K562 (cell line): ENCODE results near the gene CLCF1. TPM values are rescaled to one million over a fixed set of nuclear protein-coding genes. Genes with fewer than 3 reads are reported as not detected.

Experiments used
- CREB3L1 ChIP-seq: fragments of 450-650 bp; IDR thresholded peaks from 2 replicates; pipeline ENCODE4 v1.6.1; 2014; ENCODE audit warnings: low read depth, mild to moderate bottlenecking, moderate library complexity, borderline replicate concordance
- EP400 ChIP-seq: fragments of 450-650 bp; IDR thresholded peaks from 2 replicates; pipeline ENCODE4 v1.6.1; 2017; ENCODE audit warnings: antibody characterized with exemption, mild to moderate bottlenecking, moderate library complexity
- POLR2B ChIP-seq: fragments of 450-650 bp; IDR thresholded peaks from 2 replicates; pipeline ENCODE4 v1.6.1; 2018; ENCODE audit warnings: low read depth; ENCODE audit not compliant: partially characterized antibody
- RBBP5 ChIP-seq: fragments of 200-600 bp; sonication (generic); IDR thresholded peaks from 2 replicates; pipeline ENCODE4 v1.6.1; 2012; ENCODE audit warnings: borderline replicate concordance, mild to moderate bottlenecking, low read length, control low read depth, inconsistent platforms; ENCODE audit not compliant: insufficient read depth, poor library complexity, severe bottlenecking
- RNF2 ChIP-seq: sonication (generic); IDR thresholded peaks from 2 replicates; pipeline ENCODE4 v1.6.1; 2016
- ZNF224 ChIP-seq: sonication (generic); formaldehyde crosslinking; IDR thresholded peaks from 2 replicates; pipeline ENCODE4 v1.8.0; 2022; ENCODE audit warnings: mild to moderate bottlenecking, missing genetic modification reagents
- ZNF717 ChIP-seq: fragments of 250-450 bp; sonication (Bioruptor Pico); IDR thresholded peaks from 2 replicates; pipeline ENCODE4 v1.5.0; 2021
- polyA plus RNA-seq, 8 experiments: library from polyadenylated mRNA; depleted of rRNA in 4 of 8; stranded (reverse) in 5 of 8; unstranded in 3 of 8; fragments of >200 nt; fragmentation: Nextera tagmentation in 2 of 8; fragmentation: Illumina TruSeq in 1 of 8; extraction: Ambion mirVana in 2 of 8; extraction: Trizol in 1 of 8; gene quantifications; 2 replicates each; pipeline versions ENCODE4 v1.2.1 to v1.2.3, GENCODE V29; 2011 to 2014; ENCODE audit warnings: inconsistent platforms in 1 of 8, missing spikeins in 1 of 8
- total RNA-seq, 7 experiments: library from RNA; depleted of rRNA in 6 of 7; stranded (reverse); fragments of >200 nt in 6 of 7; fragmentation: Illumina TruSeq in 2 of 7; extraction: Trizol in 2 of 7; gene quantifications; 2 replicates each; pipeline versions ENCODE4 v1.2.1 to v1.2.3, GENCODE V29; 2011 to 2021; ENCODE audit warnings: low replicate concordance in 1 of 7
- TF ChIP-seq, protein P1 (sequence below), 2 experiments: fragments of 450-650 bp; formaldehyde crosslinking in 1 of 2; IDR thresholded peaks; 2 replicates each; pipeline versions ENCODE4 v1.4.0 to v1.6.1; 2014 to 2020; ENCODE audit warnings: mild to moderate bottlenecking in 2 of 2, borderline replicate concordance in 1 of 2, low read depth in 1 of 2
- TF ChIP-seq, protein P2 (sequence below): sonication (generic); formaldehyde crosslinking; IDR thresholded peaks from 2 replicates; pipeline ENCODE4 v1.8.0; 2022; ENCODE audit warnings: mild to moderate bottlenecking, missing genetic modification reagents
- TF ChIP-seq, protein P3 (sequence below), 2 experiments: fragments of 450-650 bp in 1 of 2; sonication (generic) in 1 of 2; formaldehyde crosslinking in 1 of 2; IDR thresholded peaks in 1 of 2; conservative IDR thresholded peaks in 1 of 2; 2 replicates each; pipeline versions ENCODE4 v1.6.1 to v1.8.1; 2016 to 2023; ENCODE audit warnings: mild to moderate bottlenecking in 2 of 2, moderate library complexity in 2 of 2, inconsistent platforms in 1 of 2, missing genetic modification reagents in 1 of 2

Gene CLCF1
- total and polyA plus RNA-seq, 9 of the 15 experiments (the other 6 are each of a cell fraction or from before 2014, with no cell fraction given), result 0.49 to 5.8 (median 3.0) TPM

- TF ChIP-seq, protein P1, sequence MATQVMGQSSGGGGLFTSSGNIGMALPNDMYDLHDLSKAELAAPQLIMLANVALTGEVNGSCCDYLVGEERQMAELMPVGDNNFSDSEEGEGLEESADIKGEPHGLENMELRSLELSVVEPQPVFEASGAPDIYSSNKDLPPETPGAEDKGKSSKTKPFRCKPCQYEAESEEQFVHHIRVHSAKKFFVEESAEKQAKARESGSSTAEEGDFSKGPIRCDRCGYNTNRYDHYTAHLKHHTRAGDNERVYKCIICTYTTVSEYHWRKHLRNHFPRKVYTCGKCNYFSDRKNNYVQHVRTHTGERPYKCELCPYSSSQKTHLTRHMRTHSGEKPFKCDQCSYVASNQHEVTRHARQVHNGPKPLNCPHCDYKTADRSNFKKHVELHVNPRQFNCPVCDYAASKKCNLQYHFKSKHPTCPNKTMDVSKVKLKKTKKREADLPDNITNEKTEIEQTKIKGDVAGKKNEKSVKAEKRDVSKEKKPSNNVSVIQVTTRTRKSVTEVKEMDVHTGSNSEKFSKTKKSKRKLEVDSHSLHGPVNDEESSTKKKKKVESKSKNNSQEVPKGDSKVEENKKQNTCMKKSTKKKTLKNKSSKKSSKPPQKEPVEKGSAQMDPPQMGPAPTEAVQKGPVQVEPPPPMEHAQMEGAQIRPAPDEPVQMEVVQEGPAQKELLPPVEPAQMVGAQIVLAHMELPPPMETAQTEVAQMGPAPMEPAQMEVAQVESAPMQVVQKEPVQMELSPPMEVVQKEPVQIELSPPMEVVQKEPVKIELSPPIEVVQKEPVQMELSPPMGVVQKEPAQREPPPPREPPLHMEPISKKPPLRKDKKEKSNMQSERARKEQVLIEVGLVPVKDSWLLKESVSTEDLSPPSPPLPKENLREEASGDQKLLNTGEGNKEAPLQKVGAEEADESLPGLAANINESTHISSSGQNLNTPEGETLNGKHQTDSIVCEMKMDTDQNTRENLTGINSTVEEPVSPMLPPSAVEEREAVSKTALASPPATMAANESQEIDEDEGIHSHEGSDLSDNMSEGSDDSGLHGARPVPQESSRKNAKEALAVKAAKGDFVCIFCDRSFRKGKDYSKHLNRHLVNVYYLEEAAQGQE (IDR thresholded peaks at IDR 0.05; ENCODE audit: borderline replicate concordance), result peak; percentile 98
- TF ChIP-seq, protein P1 (CRISPR knock-in tag; IDR thresholded peaks at IDR 0.05; ENCODE audit: low read depth), result 0 out of 2 replicates have a peak, but pooled peaks have one; percentile 17
- TF ChIP-seq RNF2 (peak; percentile 76), RBBP5 (peak; percentile 87), ZNF224 (CRISPR knock-in tag) (peak; percentile 55; the same call in 1 of the 2 replicates), POLR2B (peak; percentile 41), CREB3L1 (peak; percentile 41; the same call in 1 of the 2 replicates), EP400 (peak; percentile 90; the same call in 1 of the 2 replicates), ZNF717 (no peak)
- TF ChIP-seq, protein P2, sequence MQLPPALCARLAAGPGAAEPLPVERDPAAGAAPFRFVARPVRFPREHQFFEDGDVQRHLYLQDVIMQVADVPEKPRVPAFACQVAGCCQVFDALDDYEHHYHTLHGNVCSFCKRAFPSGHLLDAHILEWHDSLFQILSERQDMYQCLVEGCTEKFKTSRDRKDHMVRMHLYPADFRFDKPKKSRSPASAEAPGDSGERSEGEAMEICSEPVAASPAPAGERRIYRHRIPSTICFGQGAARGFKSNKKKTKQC (CRISPR knock-in tag), result peak; percentile 96; the same call in 1 of the 2 replicates
- TF ChIP-seq, protein P3, sequence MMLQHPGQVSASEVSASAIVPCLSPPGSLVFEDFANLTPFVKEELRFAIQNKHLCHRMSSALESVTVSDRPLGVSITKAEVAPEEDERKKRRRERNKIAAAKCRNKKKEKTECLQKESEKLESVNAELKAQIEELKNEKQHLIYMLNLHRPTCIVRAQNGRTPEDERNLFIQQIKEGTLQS (IDR thresholded peaks at IDR 0.05), result peak; percentile 55
- TF ChIP-seq, protein P3 (CRISPR knock-in tag; conservative IDR thresholded peaks at IDR 0.05), result peak; percentile 86
Measured at GRCh38 chr11:67391304-67392182, 18.1 kb upstream of the CLCF1 start, which contains the start of gene RAD9A (continued).
